CD4-positive, alpha-beta T cell (primary cell): ENCODE results near the gene SOX8. TPM values are rescaled to one million over a fixed set of nuclear protein-coding genes. Genes with fewer than 3 reads are reported as not detected.
A peak's percentile ranks its signal among the peaks of the same experiment; 100 is the strongest.

Source experiments
- ATAC-seq: fragments of 200-7000 bp; cut with Tn5 transposase; one replicate; pipeline ENCODE4 v1.10.0; 2022; ENCODE audit warnings: mild to moderate bottlenecking; ENCODE audit not compliant: poor library complexity
- CTCF ChIA-PET: fragments of 350-600 bp; sonication (Branson Sonifier 250); formaldehyde crosslinking; loops from one replicate; lab custom pipeline; 2021; ENCODE audit warnings: antibody characterized with exemption, inconsistent platforms; lab: Charles Lee
- POLR2A ChIA-PET: fragments of 350-600 bp; sonication (Branson Sonifier 250); formaldehyde crosslinking; loops from one replicate; lab custom pipeline; 2021; ENCODE audit warnings: antibody characterized with exemption, inconsistent platforms; lab: Charles Lee
- DNase-seq, 14 experiments: peaks; one replicate each; pipeline ENCODE4 v3.0.0-alpha.2; 2013 to 2020; ENCODE audit warnings: mixed read lengths in 2 of 14
- H3K27ac ChIP-seq, 2 donors: one replicate each; pipeline versions ENCODE4 v1.5.1 to v1.7.0; 2013; ENCODE audit warnings: low read length in 2 of 2, low read depth in 1 of 2, mild to moderate bottlenecking in 1 of 2
- H3K27me3 ChIP-seq, 2 experiments: 1 replicate in 1 of 2; 2 replicates in 1 of 2; pipeline versions ENCODE4 v1.6.1 to v1.7.0; 2013; ENCODE audit warnings: low read length in 2 of 2, control low read depth in 1 of 2, mild to moderate bottlenecking in 1 of 2, moderate library complexity in 1 of 2; ENCODE audit not compliant: insufficient read depth in 2 of 2, control insufficient read depth in 1 of 2
- H3K36me3 ChIP-seq: one replicate; pipeline ENCODE4 v1.6.1; 2013; ENCODE audit warnings: low read length, control low read depth; ENCODE audit not compliant: insufficient read depth
- H3K4me1 ChIP-seq: one replicate; pipeline ENCODE4 v1.6.1; 2013; ENCODE audit warnings: low read length, control low read depth; ENCODE audit not compliant: insufficient read depth
- H3K4me3 ChIP-seq: one replicate; pipeline ENCODE4 v1.5.1; 2013; ENCODE audit warnings: mild to moderate bottlenecking, low read length, moderate library complexity
- H3K9me3 ChIP-seq, 2 experiments: 1 replicate in 1 of 2; 2 replicates in 1 of 2; pipeline versions ENCODE4 v1.6.1 to v1.7.0; 2013; ENCODE audit warnings: low read length in 2 of 2, mild to moderate bottlenecking in 2 of 2, control low read depth in 1 of 2, moderate library complexity in 1 of 2; ENCODE audit not compliant: control insufficient read depth in 1 of 2, insufficient read depth in 1 of 2
- H3K27ac Mint-ChIP-seq: one replicate; pipeline ENCODE4 v1.8.0; 2020; ENCODE audit warnings: mixed read lengths
- H3K27me3 Mint-ChIP-seq: one replicate; pipeline ENCODE4 v1.8.0; 2021; ENCODE audit warnings: mixed read lengths
- H3K36me3 Mint-ChIP-seq: one replicate; pipeline ENCODE4 v1.8.0; 2021; ENCODE audit warnings: low read depth, mixed read lengths
- H3K4me1 Mint-ChIP-seq: one replicate; pipeline ENCODE4 v1.8.0; 2021; ENCODE audit warnings: low read depth, mixed read lengths
- H3K4me3 Mint-ChIP-seq: one replicate; pipeline ENCODE4 v1.8.0; 2020; ENCODE audit warnings: mild to moderate bottlenecking, mixed read lengths
- H3K9me3 Mint-ChIP-seq: one replicate; pipeline ENCODE4 v1.8.0; 2020; ENCODE audit warnings: mixed read lengths
- intact Hi-C, 2 experiments: fragments of 100-400 bp; cut with DNase I in 1 of 2; cut with micrococcal nuclease in 1 of 2; formaldehyde crosslinking; loops; one replicate each; pipeline versions ENCODE4 v1.15.1 to v1.9.0; 2023 to 2025; cut with DNase I, micrococcal nuclease
- total RNA-seq, 174 experiments: library from RNA in 2 of 174; stranded (reverse) in 2 of 174; gene quantifications; one replicate each; pipeline ENCODE4 v1.2.3 and lab custom pipeline; 2021 to 2026
- TF ChIP-seq, protein P1 (sequence below): fragments of 200-600 bp; IDR thresholded peaks from one replicate; pipeline ENCODE4 v1.8.0; 2022; ENCODE audit warnings: antibody characterized with exemption, mild to moderate bottlenecking

Gene SOX8
- total RNA-seq, 2 experiments from 2014 or later = 1.4 to 2.3 TPM

- Histone ChIP-seq H3K4me1 (peaks cover 39% of the 10 kb centered on the region), H3K36me3 (no peaks in the 10 kb centered on the region), H3K27me3 (no peaks in the 10 kb centered on the region), H3K27ac (no peak overlapping the region), H3K4me3 (no peak overlapping the region), H3K9me3 (no peaks in the 10 kb centered on the region)
- CTCF ChIA-PET = no interaction called here
- Mint-ChIP-seq H3K9me3 (no peaks in the 10 kb centered on the region), H3K27me3 (no peaks in the 10 kb centered on the region), H3K36me3 (no peaks in the 10 kb centered on the region), H3K4me3 (no peak overlapping the region), H3K4me1 (peaks cover 31% of the 10 kb centered on the region), H3K27ac (no peak overlapping the region)
- DNase-seq (no peak), ATAC-seq (no peak)
- intact Hi-C loops = no loop called here
- TF ChIP-seq, protein P1, sequence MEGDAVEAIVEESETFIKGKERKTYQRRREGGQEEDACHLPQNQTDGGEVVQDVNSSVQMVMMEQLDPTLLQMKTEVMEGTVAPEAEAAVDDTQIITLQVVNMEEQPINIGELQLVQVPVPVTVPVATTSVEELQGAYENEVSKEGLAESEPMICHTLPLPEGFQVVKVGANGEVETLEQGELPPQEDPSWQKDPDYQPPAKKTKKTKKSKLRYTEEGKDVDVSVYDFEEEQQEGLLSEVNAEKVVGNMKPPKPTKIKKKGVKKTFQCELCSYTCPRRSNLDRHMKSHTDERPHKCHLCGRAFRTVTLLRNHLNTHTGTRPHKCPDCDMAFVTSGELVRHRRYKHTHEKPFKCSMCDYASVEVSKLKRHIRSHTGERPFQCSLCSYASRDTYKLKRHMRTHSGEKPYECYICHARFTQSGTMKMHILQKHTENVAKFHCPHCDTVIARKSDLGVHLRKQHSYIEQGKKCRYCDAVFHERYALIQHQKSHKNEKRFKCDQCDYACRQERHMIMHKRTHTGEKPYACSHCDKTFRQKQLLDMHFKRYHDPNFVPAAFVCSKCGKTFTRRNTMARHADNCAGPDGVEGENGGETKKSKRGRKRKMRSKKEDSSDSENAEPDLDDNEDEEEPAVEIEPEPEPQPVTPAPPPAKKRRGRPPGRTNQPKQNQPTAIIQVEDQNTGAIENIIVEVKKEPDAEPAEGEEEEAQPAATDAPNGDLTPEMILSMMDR = no peak
- POLR2A ChIA-PET = interaction anchor here (5.5 kb wide), 1 partner anchor 12 kb away, joined by 78 read pairs; the partner anchor contains the start of gene SOX8
These were observed 12.2 kb downstream of the SOX8 start for GRCh38 chr16:993731-994130.

GRCh38 chr16:995087-995486 is 13.5 kb downstream of the SOX8 start:
- no peak for ATAC-seq
- ChIA-PET POLR2A (interaction anchor here (1.4 to 5.5 kb wide), 3 partner anchors 9 to 31 kb away, joined by 3 to 78 read pairs (median 4); partner anchors contain the start of gene SOX8), CTCF (interaction anchor here (1.0 kb wide), 1 partner anchor 31 kb away, joined by 3 read pairs; no protein-coding TSS in a partner anchor)
- H3K27ac Mint-ChIP-seq = peak overlapping the region; percentile 88
- Histone ChIP-seq H3K36me3 (no peaks in the 10 kb centered on the region), H3K4me1 (peaks cover 53% of the 10 kb centered on the region), H3K27me3 (no peaks in the 10 kb centered on the region), H3K27ac (no peak overlapping the region), H3K9me3 (no peaks in the 10 kb centered on the region), H3K4me3 (no peak overlapping the region)
- TF ChIP-seq, protein P1 = no peak
- no peaks in the 10 kb centered on the region for H3K27me3 Mint-ChIP-seq
- no peak overlapping the region for H3K4me3 Mint-ChIP-seq
- DNase-seq = no peak
- H3K36me3 Mint-ChIP-seq = no peaks in the 10 kb centered on the region
- H3K4me1 Mint-ChIP-seq = peaks cover 38% of the 10 kb centered on the region
- intact Hi-C loops = no loop called here
- no peaks in the 10 kb centered on the region for H3K9me3 Mint-ChIP-seq

GRCh38 chr16:995783-996182 is 14.2 kb downstream of the SOX8 start:
- Histone ChIP-seq H3K4me3 (no peak overlapping the region), H3K27me3 (no peaks in the 10 kb centered on the region), H3K9me3 (no peaks in the 10 kb centered on the region), H3K4me1 (peaks cover 58% of the 10 kb centered on the region), H3K36me3 (no peaks in the 10 kb centered on the region), H3K27ac (no peak overlapping the region)
- no peaks in the 10 kb centered on the region for H3K9me3 Mint-ChIP-seq
- DNase-seq = no peak
- TF ChIP-seq, protein P1 = no peak
- H3K27me3 Mint-ChIP-seq = no peaks in the 10 kb centered on the region
- peak overlapping the region; percentile 88 for H3K4me3 Mint-ChIP-seq
- peaks cover 38% of the 10 kb centered on the region for H3K4me1 Mint-ChIP-seq
- intact Hi-C loops = loop anchor here in 1 of 2 experiments (1.0 kb wide), 1 partner anchor 60 kb away; no protein-coding TSS in a partner anchor
- ATAC-seq = no peak
- POLR2A ChIA-PET = interaction anchor here (1.4 to 5.5 kb wide), 3 partner anchors 8 to 31 kb away, joined by 3 to 78 read pairs (median 4); partner anchors contain the start of gene SOX8
- H3K27ac Mint-ChIP-seq = peak overlapping the region; percentile 88
- CTCF ChIA-PET = interaction anchor here (1.0 kb wide), 1 partner anchor 31 kb away, joined by 3 read pairs; no protein-coding TSS in a partner anchor
- H3K36me3 Mint-ChIP-seq = no peaks in the 10 kb centered on the region
